Cardiac muscle cell (in vitro differentiated cells and primary cell): ENCODE data around the gene DIAPH2. TPM values are rescaled to one million over a fixed set of nuclear protein-coding genes. Genes with fewer than 3 reads are reported as not detected.

Experiments used
- DNase-seq, 2 donors: peaks; one replicate each; pipeline versions ENCODE4 v3.0.0 to v3.0.0-alpha.2; 2010 to 2017; ENCODE audit warnings: low read depth in 1 of 2, low spot score in 1 of 2
- H3K27ac ChIP-seq: fragments of 200-600 bp; sonication (generic); 2 replicates; pipeline ENCODE4 v1.5.1; 2016
- H3K27me3 ChIP-seq: fragments of 200-600 bp; sonication (generic); 2 replicates; pipeline ENCODE4 v1.6.0; 2016; ENCODE audit warnings: control low read depth
- H3K36me3 ChIP-seq: fragments of 200-600 bp; sonication (generic); 2 replicates; pipeline ENCODE4 v1.5.1; 2016; ENCODE audit warnings: control low read depth
- H3K4me1 ChIP-seq: fragments of 200-600 bp; sonication (generic); 2 replicates; pipeline ENCODE4 v1.8.1; 2017; ENCODE audit warnings: low read depth, mild to moderate bottlenecking, mixed run types
- H3K4me3 ChIP-seq: fragments of 200-600 bp; sonication (generic); 2 replicates; pipeline ENCODE4 v1.5.1; 2016; ENCODE audit warnings: mild to moderate bottlenecking
- H3K9me3 ChIP-seq: fragments of 200-600 bp; sonication (generic); 2 replicates; pipeline ENCODE4 v1.5.1; 2017; ENCODE audit warnings: low read depth, mild to moderate bottlenecking, control low read depth
- CTCF ChIP-seq: IDR thresholded peaks from 2 replicates; pipeline ENCODE4 v1.5.1; 2012; ENCODE audit warnings: low read depth, mild to moderate bottlenecking, low read length
- polyA plus RNA-seq: library from polyadenylated mRNA; unstranded; fragments of >200 nt; fragmentation: Nextera tagmentation; extraction: Ambion mirVana; gene quantifications from 2 replicates; pipeline ENCODE4 v1.2.1, GENCODE V29; 2016
- total RNA-seq: library from RNA; depleted of rRNA; stranded (reverse); fragments of >200 nt; gene quantifications from 2 replicates; pipeline ENCODE4 v1.2.3, GENCODE V29; 2016

Gene DIAPH2
- total and polyA plus RNA-seq, 2 experiments from 2014 or later, result 9.1 to 18.4 TPM

- no peak for DNase-seq
- TF ChIP-seq CTCF, result no peak
- no peak overlapping the region for H3K4me3 ChIP-seq
- no peaks in the 10 kb centered on the region for H3K27me3 ChIP-seq
- peaks cover 12% of the 10 kb centered on the region for H3K4me1 ChIP-seq
- H3K36me3 ChIP-seq, result no peaks in the 10 kb centered on the region
- H3K27ac ChIP-seq, result no peak overlapping the region
- no peaks in the 10 kb centered on the region for H3K9me3 ChIP-seq
Measured at GRCh38 chrX:96985046-96985445, 300.4 kb downstream of the DIAPH2 start.

- no peak overlapping the region for H3K4me3 ChIP-seq
- no peak for TF ChIP-seq CTCF
Measured at GRCh38 chrX:96987228-96987627, 302.6 kb downstream of the DIAPH2 start.

DNA sequence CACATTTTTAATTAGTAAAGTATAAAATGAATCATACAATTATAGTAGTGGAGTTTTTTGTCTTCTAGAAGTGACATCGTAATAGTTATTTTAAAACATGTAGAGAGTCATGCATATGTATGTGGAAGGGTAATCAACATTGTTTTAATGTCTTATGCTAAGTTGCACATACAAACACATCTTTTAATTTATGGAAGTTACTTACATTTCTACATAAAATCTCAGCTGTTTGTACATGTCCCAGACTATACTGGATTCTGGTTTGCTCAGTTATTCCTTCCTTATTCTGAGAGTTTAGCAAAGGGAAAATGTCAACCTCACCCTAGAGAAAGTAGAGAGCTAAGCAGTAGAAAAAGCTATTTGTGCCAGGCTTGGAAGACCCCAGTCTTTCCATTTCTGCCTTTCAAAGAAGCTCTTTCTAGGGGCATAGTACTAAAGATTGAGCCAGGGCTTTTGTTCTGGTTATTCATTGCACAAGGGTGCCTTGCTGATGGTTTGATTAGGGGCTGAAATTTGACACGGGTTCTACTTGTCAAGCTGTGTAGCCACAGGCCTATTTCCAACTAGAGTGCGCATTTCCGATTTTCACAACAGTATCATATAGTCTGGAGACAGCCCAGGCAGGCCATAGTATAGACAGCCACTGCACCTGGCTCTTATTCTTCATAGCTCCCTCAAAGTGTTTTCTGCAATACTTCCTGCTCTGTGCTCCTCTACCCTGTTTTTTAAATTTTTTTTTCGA, 305.4 kb downstream of the DIAPH2 start:
- DNase-seq, result no peak
- Histone ChIP-seq H3K36me3 (no peaks in the 10 kb centered on the region), H3K4me3 (no peak overlapping the region), H3K9me3 (no peaks in the 10 kb centered on the region), H3K27ac (no peak overlapping the region), H3K27me3 (no peaks in the 10 kb centered on the region), H3K4me1 (no peaks in the 10 kb centered on the region)
- no peak for TF ChIP-seq CTCF

More at GRCh38 chrX:96987228-96987627, 302.6 kb downstream of the DIAPH2 start:
- DNase-seq, result peak in 1 of 2 donors; percentile 30
- Histone ChIP-seq H3K27ac (no peak overlapping the region), H3K27me3 (no peaks in the 10 kb centered on the region), H3K36me3 (no peaks in the 10 kb centered on the region), H3K9me3 (no peaks in the 10 kb centered on the region), H3K4me1 (peaks cover 6% of the 10 kb centered on the region)

DNA sequence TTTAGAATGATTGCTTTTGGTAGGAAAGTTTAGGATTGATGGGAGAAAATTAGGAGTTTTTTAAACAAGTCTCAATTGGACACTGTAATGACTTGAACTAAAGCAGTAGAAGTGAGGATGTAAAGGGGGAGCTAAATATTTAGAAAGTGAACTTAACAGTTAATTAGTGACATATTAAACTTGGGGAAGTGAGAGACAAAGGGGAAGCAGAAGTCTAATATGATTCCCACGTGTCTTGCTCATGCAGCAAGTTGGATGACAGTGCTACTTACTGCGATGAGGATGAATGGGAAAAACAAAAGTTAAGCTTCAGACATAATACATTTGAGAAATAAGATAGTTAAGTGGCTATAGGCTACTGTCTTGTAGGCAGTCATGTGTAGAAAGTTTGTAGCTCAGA, 309.5 kb downstream of the DIAPH2 start:
- Histone ChIP-seq H3K9me3 (no peaks in the 10 kb centered on the region), H3K36me3 (no peaks in the 10 kb centered on the region), H3K27me3 (no peaks in the 10 kb centered on the region), H3K4me1 (no peaks in the 10 kb centered on the region), H3K27ac (no peak overlapping the region), H3K4me3 (no peak overlapping the region)
- no peak for DNase-seq
- no peak for TF ChIP-seq CTCF

DNA sequence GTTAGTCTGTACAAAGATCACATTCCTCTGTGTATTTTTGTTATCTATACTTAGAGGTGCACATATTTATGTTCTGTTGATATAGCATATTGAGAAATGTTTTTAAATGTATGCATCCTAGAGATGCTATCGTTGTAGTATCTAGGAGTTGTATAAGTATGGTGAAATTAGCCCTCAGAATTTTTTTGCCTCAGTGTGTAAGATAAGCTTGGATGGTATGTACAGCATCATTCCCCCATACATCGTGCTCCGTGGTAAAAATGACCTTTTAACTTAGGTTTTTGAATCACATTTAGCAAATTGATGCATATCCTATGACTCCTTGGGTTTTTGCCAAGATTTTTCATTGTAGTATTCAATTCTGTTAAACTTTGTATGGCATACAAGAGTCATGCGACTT, 312.6 kb downstream of the DIAPH2 start:
- no peak overlapping the region for H3K27ac ChIP-seq
- TF ChIP-seq CTCF, result no peak

More for the DNA sequence above, 312.6 kb downstream of the DIAPH2 start:
- H3K27me3 ChIP-seq, result no peaks in the 10 kb centered on the region
- H3K9me3 ChIP-seq, result no peaks in the 10 kb centered on the region
- no peak for DNase-seq
- no peaks in the 10 kb centered on the region for H3K36me3 ChIP-seq
- no peak overlapping the region for H3K4me3 ChIP-seq
- H3K4me1 ChIP-seq, result no peaks in the 10 kb centered on the region
